HEK293 (cell line): ENCODE measurements around the gene RHD.
"Not testable (repeated sequence)": the region's sequence is repeated elsewhere in the genome, so short reads cannot be mapped to it uniquely, and the experiment has no call there.

ENCODE experiments used
- ATF2 ChIP-seq: fragments of 450-650 bp; formaldehyde crosslinking; IDR thresholded peaks from 2 replicates; pipeline ENCODE4 v1.5.1; 2016; ENCODE audit warnings: missing biosample characterization, missing genetic modification characterization, low read depth
- CTCF ChIP-seq: fragments of 450-650 bp; formaldehyde crosslinking; IDR thresholded peaks from 2 replicates; pipeline ENCODE4 v1.5.1; 2016; ENCODE audit warnings: missing biosample characterization, missing genetic modification characterization
- GLI2 ChIP-seq: fragments of 450-650 bp; formaldehyde crosslinking; IDR thresholded peaks from 2 replicates; pipeline ENCODE4; 2017; ENCODE audit warnings: missing biosample characterization, missing genetic modification characterization, low read depth, borderline replicate concordance
- GLI4 ChIP-seq: fragments of 450-650 bp; formaldehyde crosslinking; IDR thresholded peaks from 2 replicates; pipeline ENCODE4 v1.5.1; 2016; ENCODE audit warnings: missing biosample characterization, missing genetic modification characterization
- MYNN ChIP-seq: fragments of 450-650 bp; formaldehyde crosslinking; IDR thresholded peaks from 2 replicates; pipeline ENCODE4 v1.5.1; 2016; ENCODE audit warnings: missing biosample characterization, missing genetic modification characterization, borderline replicate concordance
- SALL2 ChIP-seq: fragments of 450-650 bp; formaldehyde crosslinking; IDR thresholded peaks from 2 replicates; pipeline ENCODE4 v1.5.0; 2017; ENCODE audit warnings: missing biosample characterization, mild to moderate bottlenecking, missing genetic modification characterization, borderline replicate concordance
- ZBTB10 ChIP-seq: fragments of 450-650 bp; formaldehyde crosslinking; IDR thresholded peaks from 2 replicates; pipeline ENCODE4 v1.5.1; 2016; ENCODE audit warnings: missing biosample characterization, missing genetic modification characterization
- ZBTB11 ChIP-seq: fragments of 450-650 bp; formaldehyde crosslinking; conservative IDR thresholded peaks from 2 replicates; pipeline ENCODE4 v1.5.1; 2016; ENCODE audit warnings: low read depth, missing biosample characterization, missing genetic modification characterization
- ZBTB21 ChIP-seq: fragments of 450-650 bp; formaldehyde crosslinking; IDR thresholded peaks from 2 replicates; pipeline ENCODE4 v1.5.1; 2017; ENCODE audit warnings: missing biosample characterization, missing genetic modification characterization
- ZFP37 ChIP-seq: fragments of 450-650 bp; formaldehyde crosslinking; IDR thresholded peaks from 2 replicates; pipeline ENCODE4 v1.5.1; 2016; ENCODE audit warnings: missing biosample characterization, missing genetic modification characterization
- ZNF140 ChIP-seq: fragments of 450-650 bp; formaldehyde crosslinking; IDR thresholded peaks from 2 replicates; pipeline ENCODE4 v1.5.1; 2016; ENCODE audit warnings: missing biosample characterization, missing genetic modification characterization
- ZNF274 ChIP-seq, 2 experiments: fragments of 200-500 bp in 1 of 2; fragments of 450-650 bp in 1 of 2; sonication (Bioruptor generic) in 1 of 2; formaldehyde crosslinking in 1 of 2; IDR thresholded peaks; 2 replicates each; pipeline versions ENCODE4 v1.5.1 to v1.6.1; 2014 to 2016; ENCODE audit warnings: borderline replicate concordance in 1 of 2, inconsistent platforms in 1 of 2, low read length in 1 of 2, missing biosample characterization in 1 of 2, missing genetic modification characterization in 1 of 2

GRCh38 chr1:25293426-25293825 is 21.1 kb downstream of the RHD start:
- TF ChIP-seq ZBTB21 (tag by site-specific recombination); ZBTB10 (tag by site-specific recombination); GLI2 (tag by site-specific recombination); ATF2 (tag by site-specific recombination); ZNF140 (tag by site-specific recombination); GLI4; ZBTB11; CTCF; ZNF274 (IDR thresholded peaks at IDR 0.05; ENCODE audit: low read length); ZNF274 (tag by site-specific recombination; IDR thresholded peaks at IDR 0.05; ENCODE audit: borderline replicate concordance); SALL2 (tag by site-specific recombination); ZFP37 (tag by site-specific recombination); MYNN (tag by site-specific recombination): not testable (repeated sequence)
